ENCODE results near the gene PRR35. TPM values are rescaled to one million over a fixed set of nuclear protein-coding genes. Genes with fewer than 3 reads are reported as not detected.

Gene PRR35
- polyA plus RNA-seq, 3 donors = not detected

DNA sequence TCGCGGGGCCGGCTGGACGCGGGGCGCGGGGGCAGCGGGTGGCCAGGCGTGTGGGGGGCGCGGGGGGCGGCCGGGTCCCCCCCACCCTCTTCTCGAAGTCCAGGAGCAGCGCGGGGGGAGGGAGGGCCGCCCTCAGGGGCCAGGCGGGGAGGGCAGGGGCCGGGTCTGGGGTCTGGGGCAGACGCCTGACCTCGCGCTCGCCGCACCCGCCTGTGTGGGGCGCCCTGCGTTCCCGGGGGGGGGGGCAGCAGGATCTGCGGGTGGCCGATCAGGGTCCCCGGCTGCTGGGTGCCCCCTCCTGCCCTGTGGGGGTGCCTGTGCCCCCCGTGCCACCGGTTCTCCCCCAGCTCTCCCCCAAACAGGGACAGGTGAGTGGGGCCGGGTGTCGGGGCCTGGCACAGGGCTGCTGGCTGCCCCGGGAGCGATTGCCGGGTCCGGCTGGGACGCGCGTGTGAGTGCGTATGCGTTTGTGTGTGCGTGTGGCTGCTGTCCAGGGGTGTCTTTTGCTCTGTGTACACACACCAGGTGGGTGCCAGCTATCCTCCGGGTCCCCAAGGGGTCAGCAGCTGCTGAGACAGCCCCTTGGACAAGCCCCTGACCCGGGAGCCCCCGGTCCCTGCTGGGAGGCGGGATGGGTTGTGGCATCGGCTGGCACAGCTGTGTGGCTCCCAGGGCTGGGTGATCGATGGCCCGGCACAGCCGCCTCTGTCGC lies 663 bp downstream of the PRR35 start:
- no peaks in the 10 kb centered on the region for H3K9me3 ChIP-seq (replicated peaks in 1 of 2; ENCODE audit: control insufficient read depth in 1 of 2, insufficient read depth in 1 of 2, low read length in 2 of 2)
- no peaks in the 10 kb centered on the region for H4K20me1 ChIP-seq (ENCODE audit: insufficient read depth, low read length)
- H2AFZ ChIP-seq (ENCODE audit: insufficient read depth, low read depth, low read length, poor library complexity, severe bottlenecking) = no peak overlapping the region
- peaks cover 7 to 31% of the 10 kb centered on the region in 2 donors for H3K27me3 ChIP-seq (ENCODE audit: control insufficient read depth in 2 of 2, insufficient read depth in 2 of 2, low read length in 2 of 2)
- Mint-ChIP-seq H3K27me3 (ENCODE audit: low read depth in 3 of 3) (peaks cover 25 to 47% (median 45%) of the 10 kb centered on the region in 3 donors), H3K9me3 (peaks cover 0 to 3% (median 1%) of the 10 kb centered on the region in 7 donors), H3K4me1 (no peaks in the 10 kb centered on the region), H3K4me3 (no peak overlapping the region), H3K27ac (no peak overlapping the region), H3K36me3 (no peaks in the 10 kb centered on the region)
- DNase-seq = no peak
- no peaks in the 10 kb centered on the region for H3K4me1 ChIP-seq (ENCODE audit: control insufficient read depth in 1 of 2, insufficient read depth in 2 of 2, low read length in 2 of 2)
- no peak overlapping the region for H3K4me3 ChIP-seq (replicated peaks in 1 of 3; ENCODE audit: low read depth in 2 of 3, low read length in 3 of 3)
- H3K9ac ChIP-seq (ENCODE audit: insufficient read depth, low read length, poor library complexity, severe bottlenecking) = no peak overlapping the region
- H3K4me2 ChIP-seq (replicated peaks; ENCODE audit: extremely low read depth, low read length, poor library complexity, severe bottlenecking) = no peak overlapping the region
- H3K27ac ChIP-seq (ENCODE audit: low read depth in 1 of 2, low read length in 2 of 2) = no peak overlapping the region
- 30% methylated on average over 27 of the region's 54 CpGs for WGBS (ENCODE audit: insufficient coverage)
- intact Hi-C loops (cut with micrococcal nuclease) = no loop called here
- TF ChIP-seq, protein P1, sequence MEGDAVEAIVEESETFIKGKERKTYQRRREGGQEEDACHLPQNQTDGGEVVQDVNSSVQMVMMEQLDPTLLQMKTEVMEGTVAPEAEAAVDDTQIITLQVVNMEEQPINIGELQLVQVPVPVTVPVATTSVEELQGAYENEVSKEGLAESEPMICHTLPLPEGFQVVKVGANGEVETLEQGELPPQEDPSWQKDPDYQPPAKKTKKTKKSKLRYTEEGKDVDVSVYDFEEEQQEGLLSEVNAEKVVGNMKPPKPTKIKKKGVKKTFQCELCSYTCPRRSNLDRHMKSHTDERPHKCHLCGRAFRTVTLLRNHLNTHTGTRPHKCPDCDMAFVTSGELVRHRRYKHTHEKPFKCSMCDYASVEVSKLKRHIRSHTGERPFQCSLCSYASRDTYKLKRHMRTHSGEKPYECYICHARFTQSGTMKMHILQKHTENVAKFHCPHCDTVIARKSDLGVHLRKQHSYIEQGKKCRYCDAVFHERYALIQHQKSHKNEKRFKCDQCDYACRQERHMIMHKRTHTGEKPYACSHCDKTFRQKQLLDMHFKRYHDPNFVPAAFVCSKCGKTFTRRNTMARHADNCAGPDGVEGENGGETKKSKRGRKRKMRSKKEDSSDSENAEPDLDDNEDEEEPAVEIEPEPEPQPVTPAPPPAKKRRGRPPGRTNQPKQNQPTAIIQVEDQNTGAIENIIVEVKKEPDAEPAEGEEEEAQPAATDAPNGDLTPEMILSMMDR (IDR thresholded peaks at IDR 0.05) = no peak
- H3K36me3 ChIP-seq (replicated peaks in 1 of 2; ENCODE audit: control insufficient read depth in 1 of 2, insufficient read depth in 2 of 2, low read length in 2 of 2) = no peaks in the 10 kb centered on the region
- no peaks in the 10 kb centered on the region for H3K79me2 ChIP-seq (ENCODE audit: insufficient read depth, low read length)

DNA sequence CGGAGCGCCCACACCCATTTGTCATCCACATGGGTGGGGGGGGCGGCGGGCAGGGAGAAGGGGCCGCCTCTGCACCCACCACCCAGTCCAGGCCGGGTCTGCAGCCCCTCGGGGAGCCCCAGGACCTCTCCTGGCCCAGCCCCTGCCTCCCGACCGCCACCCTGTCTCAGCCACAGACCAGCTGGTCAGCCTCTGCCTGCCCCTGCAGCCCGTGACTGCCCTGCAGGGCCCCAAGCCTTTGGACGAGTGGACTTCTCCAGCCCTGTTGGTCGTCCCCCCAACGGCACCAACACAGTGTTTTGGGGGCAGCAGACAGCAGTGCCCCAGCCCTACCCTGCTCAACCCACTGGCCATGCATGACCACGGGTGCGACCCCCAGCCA lies 1.2 kb downstream of the PRR35 start:
- H4K20me1 ChIP-seq (ENCODE audit: insufficient read depth, low read length) = no peaks in the 10 kb centered on the region
- no peak overlapping the region for H2AFZ ChIP-seq (ENCODE audit: insufficient read depth, low read depth, low read length, poor library complexity, severe bottlenecking)
- H3K4me3 ChIP-seq (replicated peaks in 1 of 3; ENCODE audit: low read depth in 2 of 3, low read length in 3 of 3) = no peak overlapping the region
- Mint-ChIP-seq H3K4me1 (peaks cover 1% of the 10 kb centered on the region), H3K36me3 (no peaks in the 10 kb centered on the region), H3K27ac (no peak overlapping the region), H3K27me3 (ENCODE audit: low read depth in 3 of 3) (peaks cover 25 to 47% (median 45%) of the 10 kb centered on the region in 3 donors), H3K9me3 (peaks cover 0 to 3% (median 1%) of the 10 kb centered on the region in 7 donors), H3K4me3 (peak overlapping the region in 1 of 2 donors; percentile 62)
- H3K36me3 ChIP-seq (replicated peaks in 1 of 2; ENCODE audit: control insufficient read depth in 1 of 2, insufficient read depth in 2 of 2, low read length in 2 of 2) = no peaks in the 10 kb centered on the region
- no peaks in the 10 kb centered on the region for H3K79me2 ChIP-seq (ENCODE audit: insufficient read depth, low read length)
- intact Hi-C loops (cut with micrococcal nuclease) = no loop called here
- H3K27me3 ChIP-seq (ENCODE audit: control insufficient read depth in 2 of 2, insufficient read depth in 2 of 2, low read length in 2 of 2) = peaks cover 7 to 31% of the 10 kb centered on the region in 2 donors
- peaks cover under 1 to 1% of the 10 kb centered on the region in 2 donors for H3K4me1 ChIP-seq (ENCODE audit: control insufficient read depth in 1 of 2, insufficient read depth in 2 of 2, low read length in 2 of 2)
- no peak overlapping the region for H3K4me2 ChIP-seq (replicated peaks; ENCODE audit: extremely low read depth, low read length, poor library complexity, severe bottlenecking)
- H3K27ac ChIP-seq (ENCODE audit: low read depth in 1 of 2, low read length in 2 of 2) = no peak overlapping the region
- no peaks in the 10 kb centered on the region for H3K9me3 ChIP-seq (replicated peaks in 1 of 2; ENCODE audit: control insufficient read depth in 1 of 2, insufficient read depth in 1 of 2, low read length in 2 of 2)
- TF ChIP-seq, protein P1 (IDR thresholded peaks at IDR 0.05) = no peak
- H3K9ac ChIP-seq (ENCODE audit: insufficient read depth, low read length, poor library complexity, severe bottlenecking) = no peak overlapping the region
- 82% methylated on average over 10 of the region's 15 CpGs for WGBS (ENCODE audit: insufficient coverage)
- no peak for DNase-seq
